Measurements from ENCODE around the gene ANKMY1.

ANKMY1 gene

GRCh38 chr2:240468303-240469238 lies 89.2 kb downstream of the ANKMY1 start:
- Histone ChIP-seq H3K27me3 (ENCODE audit: low read length) (no peaks in the 10 kb centered on the region), H3K9ac (ENCODE audit: low read length) (no peak overlapping the region), H3K36me3 (ENCODE audit: low read length) (0 out of 2 replicates have a peak, but pooled peaks cover 3% of the 10 kb centered on the region), H2AFZ (ENCODE audit: low read depth, low read length, severe bottlenecking) (no peak overlapping the region), H3K4me3 (ENCODE audit: insufficient read depth, low read length, poor library complexity, severe bottlenecking) (no peak overlapping the region), H3K9me3 (ENCODE audit: insufficient read depth, low read length) (no peaks in the 10 kb centered on the region), H3K79me2 (ENCODE audit: insufficient read depth, low read length) (no peaks in the 10 kb centered on the region), H3K27ac (ENCODE audit: low read depth, low read length) (no peak overlapping the region), H4K20me1 (ENCODE audit: low read depth, low read length) (no peaks in the 10 kb centered on the region), H3K4me2 (ENCODE audit: low read depth, low read length, poor library complexity, severe bottlenecking) (no peak overlapping the region), H3K9me2 (replicated peaks; ENCODE audit: insufficient read depth, low read length) (no peaks in the 10 kb centered on the region), H3F3A (ENCODE audit: insufficient read depth) (no peaks in the 10 kb centered on the region; the same call in 1 of the 2 replicates)
- no peak for TF ChIP-seq EZH2phosphoT487 (conservative IDR thresholded peaks at IDR 0.05; ENCODE audit: low read length)
- TF ChIP-seq CTCF (IDR thresholded peaks at IDR 0.05; ENCODE audit: insufficient read depth, low read length, poor library complexity, severe bottlenecking) = no peak

- Histone ChIP-seq H3K9me2 (replicated peaks; ENCODE audit: insufficient read depth, low read length) (no peaks in the 10 kb centered on the region), H3K4me3 (ENCODE audit: insufficient read depth, low read length, poor library complexity, severe bottlenecking) (no peak overlapping the region), H4K20me1 (ENCODE audit: low read depth, low read length) (no peaks in the 10 kb centered on the region), H3K36me3 (ENCODE audit: low read length) (no peaks in the 10 kb centered on the region), H3K9me3 (ENCODE audit: insufficient read depth, low read length) (no peaks in the 10 kb centered on the region), H3K4me2 (ENCODE audit: low read depth, low read length, poor library complexity, severe bottlenecking) (no peak overlapping the region), H2AFZ (ENCODE audit: low read depth, low read length, severe bottlenecking) (no peak overlapping the region), H3K9ac (ENCODE audit: low read length) (no peak overlapping the region), H3K27ac (ENCODE audit: low read depth, low read length) (no peak overlapping the region), H3K79me2 (ENCODE audit: insufficient read depth, low read length) (no peaks in the 10 kb centered on the region), H3F3A (ENCODE audit: insufficient read depth) (no peaks in the 10 kb centered on the region), H3K27me3 (ENCODE audit: low read length) (no peaks in the 10 kb centered on the region)
- no peak for TF ChIP-seq EZH2phosphoT487 (conservative IDR thresholded peaks at IDR 0.05; ENCODE audit: low read length)
- no peak for TF ChIP-seq CTCF (IDR thresholded peaks at IDR 0.05; ENCODE audit: insufficient read depth, low read length, poor library complexity, severe bottlenecking)
Measured at GRCh38 chr2:240467659-240468302, 90.0 kb downstream of the ANKMY1 start.

GRCh38 chr2:240467149-240467642 lies 90.6 kb downstream of the ANKMY1 start:
- Histone ChIP-seq H3K4me2 (ENCODE audit: low read depth, low read length, poor library complexity, severe bottlenecking) (no peak overlapping the region), H3K9ac (ENCODE audit: low read length) (no peak overlapping the region), H3K79me2 (ENCODE audit: insufficient read depth, low read length) (no peaks in the 10 kb centered on the region), H3K27ac (ENCODE audit: low read depth, low read length) (no peak overlapping the region), H3K9me2 (replicated peaks; ENCODE audit: insufficient read depth, low read length) (no peaks in the 10 kb centered on the region), H4K20me1 (ENCODE audit: low read depth, low read length) (no peaks in the 10 kb centered on the region), H3K36me3 (ENCODE audit: low read length) (no peaks in the 10 kb centered on the region), H3K4me3 (ENCODE audit: insufficient read depth, low read length, poor library complexity, severe bottlenecking) (no peak overlapping the region), H3F3A (ENCODE audit: insufficient read depth) (no peaks in the 10 kb centered on the region), H3K27me3 (ENCODE audit: low read length) (no peaks in the 10 kb centered on the region), H2AFZ (ENCODE audit: low read depth, low read length, severe bottlenecking) (no peak overlapping the region), H3K9me3 (ENCODE audit: insufficient read depth, low read length) (no peaks in the 10 kb centered on the region)
- no peak for TF ChIP-seq EZH2phosphoT487 (conservative IDR thresholded peaks at IDR 0.05; ENCODE audit: low read length)
- no peak for TF ChIP-seq CTCF (IDR thresholded peaks at IDR 0.05; ENCODE audit: insufficient read depth, low read length, poor library complexity, severe bottlenecking)

Measured in SU-DHL-6 (cell line).